GM23338 (cell line): ENCODE results near the gene MAN2B2. TPM values are rescaled to one million over a fixed set of nuclear protein-coding genes. Genes with fewer than 3 reads are reported as not detected.

Experiments used
- ATAC-seq: fragments of 200-7000 bp; cut with Tn5 transposase; 3 replicates; pipeline ENCODE4 v1.9.1; 2020
- DNase-seq: peaks from one replicate; pipeline ENCODE4 v3.0.0-alpha.2; 2015; ENCODE audit warnings: low spot score
- H2AFZ ChIP-seq: fragments of 200-600 bp; sonication (generic); 2 replicates; pipeline ENCODE4 v1.8.0; 2016; ENCODE audit warnings: antibody characterized with exemption, mild to moderate bottlenecking, moderate library complexity
- H3F3A ChIP-seq: fragments of 200-600 bp; sonication (generic); replicated peaks from 2 replicates; pipeline ENCODE4 v1.8.0; 2017; ENCODE audit warnings: antibody characterized with exemption, mixed run types, low read depth
- H3K27ac ChIP-seq: fragments of 200-600 bp; sonication (generic); 2 replicates; pipeline ENCODE4 v1.6.1; 2016; ENCODE audit warnings: low read depth
- H3K27me3 ChIP-seq: fragments of 200-600 bp; sonication (generic); 2 replicates; pipeline ENCODE4 v1.8.0; 2016; ENCODE audit warnings: mild to moderate bottlenecking, mixed run types, moderate library complexity; ENCODE audit not compliant: insufficient read depth
- H3K36me3 ChIP-seq: fragments of 200-600 bp; sonication (generic); 2 replicates; pipeline ENCODE4 v1.8.0; 2016; ENCODE audit warnings: mild to moderate bottlenecking; ENCODE audit not compliant: insufficient read depth
- H3K4me1 ChIP-seq: fragments of 200-600 bp; sonication (generic); 2 replicates; pipeline ENCODE4 v1.8.0; 2016; ENCODE audit warnings: mild to moderate bottlenecking, moderate library complexity; ENCODE audit not compliant: insufficient read depth
- H3K4me2 ChIP-seq: fragments of 200-600 bp; sonication (generic); 2 replicates; pipeline ENCODE4 v1.7.1; 2017; ENCODE audit warnings: mixed run types
- H3K4me3 ChIP-seq: fragments of 200-600 bp; sonication (generic); 2 replicates; pipeline ENCODE4 v1.6.1; 2016; ENCODE audit warnings: mixed run types
- H3K79me2 ChIP-seq: fragments of 200-600 bp; sonication (generic); replicated peaks from 2 replicates; pipeline ENCODE4 v1.8.0; 2017; ENCODE audit warnings: mild to moderate bottlenecking; ENCODE audit not compliant: insufficient read depth
- H3K9me2 ChIP-seq: fragments of 200-600 bp; sonication (generic); 2 replicates; pipeline ENCODE4 v1.8.0; 2017; ENCODE audit not compliant: insufficient read depth
- H4K20me1 ChIP-seq: fragments of 200-600 bp; sonication (generic); replicated peaks from 2 replicates; pipeline ENCODE4 v1.8.0; 2017; ENCODE audit warnings: mild to moderate bottlenecking; ENCODE audit not compliant: insufficient read depth
- H3K27ac Mint-ChIP-seq: 2 replicates; pipeline ENCODE4 v1.8.0; 2020; ENCODE audit warnings: inconsistent platforms, mild to moderate bottlenecking, moderate library complexity, mixed read lengths
- H3K27me3 Mint-ChIP-seq: 3 replicates; pipeline ENCODE4 v1.8.0; 2022; ENCODE audit warnings: low read depth, mild to moderate bottlenecking, moderate library complexity, mixed read lengths, inconsistent platforms; ENCODE audit not compliant: insufficient read depth, poor library complexity
- H3K36me3 Mint-ChIP-seq: 3 replicates; pipeline ENCODE4 v1.8.0; 2021; ENCODE audit warnings: low read depth, mild to moderate bottlenecking, inconsistent platforms, moderate library complexity, mixed read lengths
- H3K4me1 Mint-ChIP-seq: 3 replicates; pipeline ENCODE4 v1.8.0; 2020; ENCODE audit warnings: mild to moderate bottlenecking, inconsistent platforms, mixed read lengths
- H3K4me3 Mint-ChIP-seq: 3 replicates; pipeline ENCODE4 v1.8.0; 2021; ENCODE audit warnings: moderate library complexity, mild to moderate bottlenecking, inconsistent platforms, mixed read lengths
- H3K9me3 Mint-ChIP-seq: 3 replicates; pipeline ENCODE4 v1.8.0; 2020; ENCODE audit warnings: moderate library complexity, mild to moderate bottlenecking, inconsistent platforms, mixed read lengths
- CREB1 ChIP-seq: fragments of 250-450 bp; sonication (Bioruptor Pico); IDR thresholded peaks from 2 replicates; pipeline ENCODE4 v1.5.0; 2020; ENCODE audit warnings: low read depth, mild to moderate bottlenecking, moderate library complexity
- CTCF ChIP-seq, 2 experiments: fragments of 200-600 bp in 1 of 2; sonication (generic) in 1 of 2; conservative IDR thresholded peaks; 2 replicates each; pipeline versions ENCODE4 v1.5.1 to v1.6.1; 2016 to 2017; ENCODE audit warnings: antibody characterized with exemption in 2 of 2, low read depth in 2 of 2, mild to moderate bottlenecking in 2 of 2, moderate library complexity in 1 of 2
- ETS1 ChIP-seq: IDR thresholded peaks from 2 replicates; pipeline ENCODE4 v1.6.1; 2016; ENCODE audit warnings: antibody characterized with exemption
- EZH2 ChIP-seq: fragments of 200-600 bp; sonication (generic); IDR thresholded peaks from one replicate; pipeline ENCODE4 v1.8.0; 2017; ENCODE audit warnings: antibody characterized with exemption, mild to moderate bottlenecking, low read depth; ENCODE audit not compliant: unreplicated experiment
- EZH2phosphoT487 ChIP-seq: fragments of 200-600 bp; sonication (generic); IDR thresholded peaks from one replicate; pipeline ENCODE4 v1.8.1; 2018; ENCODE audit warnings: antibody characterized with exemption; ENCODE audit not compliant: unreplicated experiment
- JUNB ChIP-seq: IDR thresholded peaks from one replicate; pipeline ENCODE4 v1.6.1; 2016; ENCODE audit warnings: antibody characterized with exemption; ENCODE audit not compliant: unreplicated experiment
- NANOG ChIP-seq: IDR thresholded peaks from 2 replicates; pipeline ENCODE4 v1.6.1; 2016; ENCODE audit warnings: antibody characterized with exemption, borderline replicate concordance
- POLR2AphosphoS5 ChIP-seq: IDR thresholded peaks from 2 replicates; pipeline ENCODE4 v1.6.1; 2016; ENCODE audit warnings: antibody characterized with exemption, low read depth
- STAT1 ChIP-seq: IDR thresholded peaks from one replicate; pipeline ENCODE4 v1.6.1; 2016; ENCODE audit warnings: antibody characterized with exemption; ENCODE audit not compliant: unreplicated experiment
- ZNF114 ChIP-seq: fragments of 250-450 bp; sonication (Bioruptor Pico); IDR thresholded peaks from 2 replicates; pipeline ENCODE4 v1.5.0; 2020; ENCODE audit warnings: mild to moderate bottlenecking, moderate library complexity
- ZNF331 ChIP-seq: fragments of 250-450 bp; sonication (Bioruptor Pico); IDR thresholded peaks from 2 replicates; pipeline ENCODE4 v1.5.0; 2020; ENCODE audit warnings: low read depth, mild to moderate bottlenecking, moderate library complexity
- polyA plus RNA-seq: library from polyadenylated mRNA; unstranded; fragments of >200 nt; fragmentation: Nextera tagmentation; extraction: Ambion mirVana; gene quantifications from 2 replicates; pipeline ENCODE4 v1.2.1, GENCODE V29; 2016
- total RNA-seq: library from RNA; depleted of rRNA; stranded (reverse); fragments of >200 nt; shearing (Covaris generic); gene quantifications from 2 replicates; pipeline ENCODE4 v1.2.3, GENCODE V29; 2014
- TF ChIP-seq, protein P1 (sequence below): fragments of 250-450 bp; sonication (Bioruptor Pico); IDR thresholded peaks from 2 replicates; pipeline ENCODE4 v1.5.0; 2020; ENCODE audit warnings: mild to moderate bottlenecking, moderate library complexity
- TF ChIP-seq, protein P2 (sequence below): IDR thresholded peaks from one replicate; pipeline ENCODE4 v1.6.1; 2018; ENCODE audit warnings: antibody characterized with exemption; ENCODE audit not compliant: unreplicated experiment

MAN2B2 gene
- total and polyA plus RNA-seq, 2 experiments from 2014 or later: 1.6 to 6.9 TPM

DNA sequence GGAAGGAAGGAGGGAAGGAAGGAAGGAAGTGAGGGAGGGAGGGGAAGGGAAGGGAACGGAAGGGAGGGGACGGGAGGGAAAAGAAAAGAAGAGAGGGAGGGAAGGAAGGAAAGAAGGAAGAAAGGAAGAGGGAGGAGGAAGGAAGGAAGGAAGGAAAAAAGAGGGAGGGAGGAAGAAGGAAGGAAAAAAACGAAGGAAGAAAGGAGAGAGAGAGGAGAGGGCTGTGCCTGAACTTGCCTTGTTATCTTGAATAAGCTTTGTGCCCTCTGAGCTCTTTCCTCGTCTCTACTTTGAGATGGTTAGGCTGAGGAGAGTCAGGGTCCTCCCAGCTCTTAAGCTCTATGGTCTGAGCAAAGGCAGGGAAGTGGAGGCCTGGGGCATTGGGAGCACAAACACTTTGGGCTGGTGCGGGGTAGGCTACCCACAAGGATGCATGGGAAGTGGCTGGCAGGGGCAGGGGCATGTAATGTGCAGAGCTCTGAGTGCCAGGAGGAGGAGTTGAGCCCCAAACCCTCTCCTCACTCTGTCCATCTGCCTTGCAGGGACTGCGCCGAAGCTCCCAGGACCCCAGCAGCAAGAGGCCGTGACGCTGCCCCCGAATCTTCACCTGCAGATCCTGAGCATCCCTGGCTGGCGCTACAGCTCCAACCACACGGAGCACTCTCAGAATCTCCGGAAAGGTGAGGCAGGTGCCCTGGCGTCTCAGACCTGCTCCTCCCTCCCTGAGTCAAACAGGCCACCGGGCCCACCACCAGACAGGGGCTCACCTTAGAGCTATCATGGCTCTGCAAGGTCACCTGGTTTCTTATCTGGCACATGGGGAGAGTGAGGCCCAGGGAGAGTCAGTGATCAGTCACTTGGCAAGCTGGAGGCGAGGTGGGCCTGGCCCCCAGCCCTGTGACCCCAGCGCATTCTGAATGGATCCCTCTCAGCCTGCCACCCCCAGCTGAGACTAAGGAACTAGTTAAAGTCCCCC lies 39.0 kb downstream of the MAN2B2 start:
- TF ChIP-seq STAT1 (no peak), CTCF (conservative IDR thresholded peaks at IDR 0.05; ENCODE audit: low read depth in 2 of 2) (no peak), ZNF331 (CRISPR knock-in tag) (no peak), ETS1 (no peak), EZH2 (no peak), NANOG (no peak), CREB1 (no peak), EZH2phosphoT487 (no peak), ZNF114 (CRISPR knock-in tag) (no peak), JUNB (no peak), POLR2AphosphoS5 (no peak)
- TF ChIP-seq, protein P1, sequence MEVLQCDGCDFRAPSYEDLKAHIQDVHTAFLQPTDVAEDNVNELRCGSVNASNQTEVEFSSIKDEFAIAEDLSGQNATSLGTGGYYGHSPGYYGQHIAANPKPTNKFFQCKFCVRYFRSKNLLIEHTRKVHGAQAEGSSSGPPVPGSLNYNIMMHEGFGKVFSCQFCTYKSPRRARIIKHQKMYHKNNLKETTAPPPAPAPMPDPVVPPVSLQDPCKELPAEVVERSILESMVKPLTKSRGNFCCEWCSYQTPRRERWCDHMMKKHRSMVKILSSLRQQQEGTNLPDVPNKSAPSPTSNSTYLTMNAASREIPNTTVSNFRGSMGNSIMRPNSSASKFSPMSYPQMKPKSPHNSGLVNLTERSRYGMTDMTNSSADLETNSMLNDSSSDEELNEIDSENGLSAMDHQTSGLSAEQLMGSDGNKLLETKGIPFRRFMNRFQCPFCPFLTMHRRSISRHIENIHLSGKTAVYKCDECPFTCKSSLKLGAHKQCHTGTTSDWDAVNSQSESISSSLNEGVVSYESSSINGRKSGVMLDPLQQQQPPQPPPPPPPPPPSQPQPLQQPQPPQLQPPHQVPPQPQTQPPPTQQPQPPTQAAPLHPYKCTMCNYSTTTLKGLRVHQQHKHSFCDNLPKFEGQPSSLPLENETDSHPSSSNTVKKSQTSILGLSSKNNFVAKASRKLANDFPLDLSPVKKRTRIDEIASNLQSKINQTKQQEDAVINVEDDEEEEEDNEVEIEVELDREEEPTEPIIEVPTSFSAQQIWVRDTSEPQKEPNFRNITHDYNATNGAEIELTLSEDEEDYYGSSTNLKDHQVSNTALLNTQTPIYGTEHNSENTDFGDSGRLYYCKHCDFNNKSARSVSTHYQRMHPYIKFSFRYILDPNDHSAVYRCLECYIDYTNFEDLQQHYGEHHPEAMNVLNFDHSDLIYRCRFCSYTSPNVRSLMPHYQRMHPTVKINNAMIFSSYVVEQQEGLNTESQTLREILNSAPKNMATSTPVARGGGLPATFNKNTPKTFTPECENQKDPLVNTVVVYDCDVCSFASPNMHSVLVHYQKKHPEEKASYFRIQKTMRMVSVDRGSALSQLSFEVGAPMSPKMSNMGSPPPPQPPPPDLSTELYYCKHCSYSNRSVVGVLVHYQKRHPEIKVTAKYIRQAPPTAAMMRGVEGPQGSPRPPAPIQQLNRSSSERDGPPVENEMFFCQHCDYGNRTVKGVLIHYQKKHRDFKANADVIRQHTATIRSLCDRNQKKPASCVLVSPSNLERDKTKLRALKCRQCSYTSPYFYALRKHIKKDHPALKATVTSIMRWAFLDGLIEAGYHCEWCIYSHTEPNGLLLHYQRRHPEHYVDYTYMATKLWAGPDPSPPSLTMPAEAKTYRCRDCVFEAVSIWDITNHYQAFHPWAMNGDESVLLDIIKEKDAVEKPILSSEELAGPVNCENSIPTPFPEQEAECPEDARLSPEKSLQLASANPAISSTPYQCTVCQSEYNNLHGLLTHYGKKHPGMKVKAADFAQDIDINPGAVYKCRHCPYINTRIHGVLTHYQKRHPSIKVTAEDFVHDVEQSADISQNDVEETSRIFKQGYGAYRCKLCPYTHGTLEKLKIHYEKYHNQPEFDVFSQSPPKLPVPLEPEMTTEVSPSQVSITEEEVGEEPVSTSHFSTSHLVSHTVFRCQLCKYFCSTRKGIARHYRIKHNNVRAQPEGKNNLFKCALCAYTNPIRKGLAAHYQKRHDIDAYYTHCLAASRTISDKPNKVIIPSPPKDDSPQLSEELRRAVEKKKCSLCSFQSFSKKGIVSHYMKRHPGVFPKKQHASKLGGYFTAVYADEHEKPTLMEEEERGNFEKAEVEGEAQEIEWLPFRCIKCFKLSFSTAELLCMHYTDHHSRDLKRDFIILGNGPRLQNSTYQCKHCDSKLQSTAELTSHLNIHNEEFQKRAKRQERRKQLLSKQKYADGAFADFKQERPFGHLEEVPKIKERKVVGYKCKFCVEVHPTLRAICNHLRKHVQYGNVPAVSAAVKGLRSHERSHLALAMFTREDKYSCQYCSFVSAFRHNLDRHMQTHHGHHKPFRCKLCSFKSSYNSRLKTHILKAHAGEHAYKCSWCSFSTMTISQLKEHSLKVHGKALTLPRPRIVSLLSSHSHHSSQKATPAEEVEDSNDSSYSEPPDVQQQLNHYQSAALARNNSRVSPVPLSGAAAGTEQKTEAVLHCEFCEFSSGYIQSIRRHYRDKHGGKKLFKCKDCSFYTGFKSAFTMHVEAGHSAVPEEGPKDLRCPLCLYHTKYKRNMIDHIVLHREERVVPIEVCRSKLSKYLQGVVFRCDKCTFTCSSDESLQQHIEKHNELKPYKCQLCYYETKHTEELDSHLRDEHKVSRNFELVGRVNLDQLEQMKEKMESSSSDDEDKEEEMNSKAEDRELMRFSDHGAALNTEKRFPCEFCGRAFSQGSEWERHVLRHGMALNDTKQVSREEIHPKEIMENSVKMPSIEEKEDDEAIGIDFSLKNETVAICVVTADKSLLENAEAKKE (CRISPR knock-in tag): no peak
- TF ChIP-seq, protein P2, sequence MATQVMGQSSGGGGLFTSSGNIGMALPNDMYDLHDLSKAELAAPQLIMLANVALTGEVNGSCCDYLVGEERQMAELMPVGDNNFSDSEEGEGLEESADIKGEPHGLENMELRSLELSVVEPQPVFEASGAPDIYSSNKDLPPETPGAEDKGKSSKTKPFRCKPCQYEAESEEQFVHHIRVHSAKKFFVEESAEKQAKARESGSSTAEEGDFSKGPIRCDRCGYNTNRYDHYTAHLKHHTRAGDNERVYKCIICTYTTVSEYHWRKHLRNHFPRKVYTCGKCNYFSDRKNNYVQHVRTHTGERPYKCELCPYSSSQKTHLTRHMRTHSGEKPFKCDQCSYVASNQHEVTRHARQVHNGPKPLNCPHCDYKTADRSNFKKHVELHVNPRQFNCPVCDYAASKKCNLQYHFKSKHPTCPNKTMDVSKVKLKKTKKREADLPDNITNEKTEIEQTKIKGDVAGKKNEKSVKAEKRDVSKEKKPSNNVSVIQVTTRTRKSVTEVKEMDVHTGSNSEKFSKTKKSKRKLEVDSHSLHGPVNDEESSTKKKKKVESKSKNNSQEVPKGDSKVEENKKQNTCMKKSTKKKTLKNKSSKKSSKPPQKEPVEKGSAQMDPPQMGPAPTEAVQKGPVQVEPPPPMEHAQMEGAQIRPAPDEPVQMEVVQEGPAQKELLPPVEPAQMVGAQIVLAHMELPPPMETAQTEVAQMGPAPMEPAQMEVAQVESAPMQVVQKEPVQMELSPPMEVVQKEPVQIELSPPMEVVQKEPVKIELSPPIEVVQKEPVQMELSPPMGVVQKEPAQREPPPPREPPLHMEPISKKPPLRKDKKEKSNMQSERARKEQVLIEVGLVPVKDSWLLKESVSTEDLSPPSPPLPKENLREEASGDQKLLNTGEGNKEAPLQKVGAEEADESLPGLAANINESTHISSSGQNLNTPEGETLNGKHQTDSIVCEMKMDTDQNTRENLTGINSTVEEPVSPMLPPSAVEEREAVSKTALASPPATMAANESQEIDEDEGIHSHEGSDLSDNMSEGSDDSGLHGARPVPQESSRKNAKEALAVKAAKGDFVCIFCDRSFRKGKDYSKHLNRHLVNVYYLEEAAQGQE: no peak
- Histone ChIP-seq H3K4me2 (no peak overlapping the region), H3K36me3 (no peaks in the 10 kb centered on the region), H3K9me2 (no peaks in the 10 kb centered on the region), H3K4me1 (no peaks in the 10 kb centered on the region), H3F3A (no peaks in the 10 kb centered on the region), H3K27ac (no peak overlapping the region), H4K20me1 (no peaks in the 10 kb centered on the region), H3K27me3 (no peaks in the 10 kb centered on the region), H3K79me2 (no peaks in the 10 kb centered on the region), H2AFZ (no peak overlapping the region), H3K4me3 (no peak overlapping the region)
- Mint-ChIP-seq H3K4me3 (no peak overlapping the region), H3K27ac (no peak overlapping the region), H3K27me3 (peaks cover 13% of the 10 kb centered on the region), H3K4me1 (no peaks in the 10 kb centered on the region; the same call in 2 of the 3 replicates), H3K9me3 (no peaks in the 10 kb centered on the region), H3K36me3 (peaks cover 10% of the 10 kb centered on the region; the same call in 2 of the 3 replicates)
- ATAC-seq (no peak), DNase-seq (no peak)
